CD14-positive monocyte (primary cell): ENCODE results near the gene RFLNA. TPM values are rescaled to one million over a fixed set of nuclear protein-coding genes. Genes with fewer than 3 reads are reported as not detected.

Experiments
- DNase-seq, 3 donors: peaks; one replicate each; pipeline ENCODE4 v3.0.0-alpha.2; 2011 to 2022
- H2AFZ ChIP-seq: 2 replicates; pipeline ENCODE4 v1.6.0; 2012; ENCODE audit warnings: mild to moderate bottlenecking, low read depth, low read length, inconsistent platforms; ENCODE audit not compliant: insufficient read depth, poor library complexity, severe bottlenecking
- H3K27ac ChIP-seq, 2 donors: 1 replicate in 1 of 2; 2 replicates in 1 of 2; pipeline ENCODE4 v1.5.1; 2012 to 2013; ENCODE audit warnings: low read length in 2 of 2, control low read depth in 1 of 2, inconsistent platforms in 1 of 2, low read depth in 1 of 2, mild to moderate bottlenecking in 1 of 2
- H3K27me3 ChIP-seq, 2 donors: one replicate each; pipeline versions ENCODE4 v1.6.0 to v1.6.1; 2011 to 2013; ENCODE audit warnings: low read length in 2 of 2; ENCODE audit not compliant: control insufficient read depth in 2 of 2, insufficient read depth in 2 of 2
- H3K36me3 ChIP-seq, 2 donors: replicated peaks in 1 of 2; 1 replicate in 1 of 2; 2 replicates in 1 of 2; pipeline versions ENCODE4 v1.5.1 to v1.6.1; 2012 to 2013; ENCODE audit warnings: low read length in 2 of 2, control low read depth in 1 of 2, inconsistent platforms in 1 of 2, mild to moderate bottlenecking in 1 of 2; ENCODE audit not compliant: insufficient read depth in 2 of 2, control insufficient read depth in 1 of 2
- H3K4me1 ChIP-seq, 2 donors: 1 replicate in 1 of 2; 2 replicates in 1 of 2; pipeline versions ENCODE4 v1.5.1 to v1.6.1; 2012 to 2013; ENCODE audit warnings: low read length in 2 of 2, control low read depth in 1 of 2, inconsistent platforms in 1 of 2, mild to moderate bottlenecking in 1 of 2, moderate library complexity in 1 of 2; ENCODE audit not compliant: insufficient read depth in 2 of 2, control insufficient read depth in 1 of 2
- H3K4me2 ChIP-seq: replicated peaks from 2 replicates; pipeline ENCODE3; 2012; ENCODE audit warnings: low read length, moderate library complexity, mild to moderate bottlenecking; ENCODE audit not compliant: poor library complexity, severe bottlenecking; ENCODE audit errors: extremely low read depth
- H3K4me3 ChIP-seq, 3 experiments: fragments of 200-600 bp in 1 of 3; sonication (generic) in 1 of 3; replicated peaks in 1 of 3; 1 replicate in 2 of 3; 2 replicates in 1 of 3; pipeline ENCODE4 v1.5.1; 2011 to 2013; ENCODE audit warnings: low read length in 3 of 3, mild to moderate bottlenecking in 3 of 3, control low read depth in 2 of 3, low read depth in 2 of 3, inconsistent platforms in 1 of 3, moderate library complexity in 1 of 3
- H3K79me2 ChIP-seq: 2 replicates; pipeline ENCODE4 v1.6.0; 2012; ENCODE audit warnings: mild to moderate bottlenecking, control low read depth, inconsistent platforms, low read length, moderate library complexity; ENCODE audit not compliant: insufficient read depth
- H3K9ac ChIP-seq: 2 replicates; pipeline ENCODE4 v1.6.0; 2017; ENCODE audit warnings: low read length, mild to moderate bottlenecking; ENCODE audit not compliant: insufficient read depth, poor library complexity, severe bottlenecking
- H3K9me3 ChIP-seq, 2 donors: replicated peaks in 1 of 2; 1 replicate in 1 of 2; 2 replicates in 1 of 2; pipeline versions ENCODE4 v1.5.1 to v1.6.1; 2012 to 2013; ENCODE audit warnings: low read length in 2 of 2, control low read depth in 1 of 2; ENCODE audit not compliant: control insufficient read depth in 1 of 2, insufficient read depth in 1 of 2
- H4K20me1 ChIP-seq: 2 replicates; pipeline ENCODE4 v1.6.0; 2012; ENCODE audit warnings: mild to moderate bottlenecking, low read length, control low read depth, moderate library complexity; ENCODE audit not compliant: insufficient read depth
- H3K27ac Mint-ChIP-seq, 7 donors: one replicate each; pipeline ENCODE4 v1.8.0; 2020; ENCODE audit warnings: mild to moderate bottlenecking in 7 of 7, mixed read lengths in 7 of 7, moderate library complexity in 6 of 7, inconsistent platforms in 2 of 7
- H3K27me3 Mint-ChIP-seq, 3 donors: one replicate each; pipeline ENCODE4 v1.8.0; 2021 to 2022; ENCODE audit warnings: low read depth in 3 of 3, mild to moderate bottlenecking in 3 of 3, mixed read lengths in 3 of 3, moderate library complexity in 3 of 3, inconsistent platforms in 1 of 3
- H3K36me3 Mint-ChIP-seq, 2 donors: one replicate each; pipeline ENCODE4 v1.8.0; 2020; ENCODE audit warnings: mixed read lengths in 2 of 2, inconsistent platforms in 1 of 2, mild to moderate bottlenecking in 1 of 2
- H3K4me1 Mint-ChIP-seq: one replicate; pipeline ENCODE4 v1.8.0; 2020; ENCODE audit warnings: mild to moderate bottlenecking, mixed read lengths
- H3K4me3 Mint-ChIP-seq, 2 donors: one replicate each; pipeline ENCODE4 v1.8.0; 2020; ENCODE audit warnings: mild to moderate bottlenecking in 2 of 2, mixed read lengths in 2 of 2, moderate library complexity in 1 of 2
- H3K9me3 Mint-ChIP-seq, 7 donors: one replicate each; pipeline ENCODE4 v1.8.0; 2020 to 2022; ENCODE audit warnings: mixed read lengths in 7 of 7, mild to moderate bottlenecking in 6 of 7, moderate library complexity in 6 of 7, inconsistent platforms in 2 of 7
- WGBS: methylation state at CpG from one replicate; pipeline ENCODE4 v1.1.5; 2013; ENCODE audit warnings: missing lambda C conversion rate; ENCODE audit not compliant: insufficient coverage; 5-methylcytosine and 5-hydroxymethylcytosine counted together
- intact Hi-C, 2 donors: fragments of 100-400 bp; cut with micrococcal nuclease; formaldehyde crosslinking; loops; one replicate each; pipeline versions ENCODE4 v1.15.0 to v1.15.1; 2023
- polyA plus RNA-seq, 3 donors: library from polyadenylated mRNA; depleted of rRNA in 1 of 3; unstranded in 2 of 3; stranded (reverse) in 1 of 3; fragments of 300-500 nt in 2 of 3; fragments of >200 nt in 1 of 3; fragmentation: Illumina TruSeq in 2 of 3; gene quantifications; 1 replicate in 2 of 3; 2 replicates in 1 of 3; pipeline ENCODE4 v1.2.3, GENCODE V29; 2012 to 2021
- TF ChIP-seq, protein P1 (sequence below): fragments of 200-600 bp; IDR thresholded peaks from one replicate; pipeline ENCODE4 v1.8.0; 2022; ENCODE audit warnings: antibody characterized with exemption, mild to moderate bottlenecking

The RFLNA gene
- polyA plus RNA-seq, 3 donors: not detected

DNA sequence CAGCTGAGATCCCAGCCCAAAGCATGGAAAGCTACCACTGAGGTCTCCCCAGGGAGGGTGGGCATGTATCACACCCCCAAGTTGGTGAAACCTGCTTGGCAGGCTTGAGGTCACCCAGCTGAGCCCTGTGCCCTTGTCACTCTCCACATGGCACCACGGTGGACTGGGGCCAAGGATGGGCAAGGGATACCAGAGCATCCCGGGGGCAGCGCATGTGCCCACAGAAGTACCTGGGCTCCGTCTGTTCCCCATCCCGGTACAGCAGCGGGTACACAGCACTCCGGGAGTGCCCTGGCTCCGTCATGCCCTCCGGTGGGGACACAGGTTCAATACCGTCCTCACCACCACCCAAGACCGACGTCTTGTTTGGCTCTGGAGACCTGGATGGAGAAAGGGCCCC, 38.0 kb downstream of the RFLNA start:
- H3K36me3 ChIP-seq: peaks cover 92 to 98% of the 10 kb centered on the region in 2 donors
- Mint-ChIP-seq H3K4me3 (no peak overlapping the region), H3K27me3 (no peaks in the 10 kb centered on the region), H3K36me3 (peaks cover 69 to 100% of the 10 kb centered on the region in 2 donors), H3K4me1 (no peaks in the 10 kb centered on the region), H3K27ac (no peak overlapping the region), H3K9me3 (peaks cover 0 to 4% (median 0%) of the 10 kb centered on the region in 7 donors)
- TF ChIP-seq, protein P1, sequence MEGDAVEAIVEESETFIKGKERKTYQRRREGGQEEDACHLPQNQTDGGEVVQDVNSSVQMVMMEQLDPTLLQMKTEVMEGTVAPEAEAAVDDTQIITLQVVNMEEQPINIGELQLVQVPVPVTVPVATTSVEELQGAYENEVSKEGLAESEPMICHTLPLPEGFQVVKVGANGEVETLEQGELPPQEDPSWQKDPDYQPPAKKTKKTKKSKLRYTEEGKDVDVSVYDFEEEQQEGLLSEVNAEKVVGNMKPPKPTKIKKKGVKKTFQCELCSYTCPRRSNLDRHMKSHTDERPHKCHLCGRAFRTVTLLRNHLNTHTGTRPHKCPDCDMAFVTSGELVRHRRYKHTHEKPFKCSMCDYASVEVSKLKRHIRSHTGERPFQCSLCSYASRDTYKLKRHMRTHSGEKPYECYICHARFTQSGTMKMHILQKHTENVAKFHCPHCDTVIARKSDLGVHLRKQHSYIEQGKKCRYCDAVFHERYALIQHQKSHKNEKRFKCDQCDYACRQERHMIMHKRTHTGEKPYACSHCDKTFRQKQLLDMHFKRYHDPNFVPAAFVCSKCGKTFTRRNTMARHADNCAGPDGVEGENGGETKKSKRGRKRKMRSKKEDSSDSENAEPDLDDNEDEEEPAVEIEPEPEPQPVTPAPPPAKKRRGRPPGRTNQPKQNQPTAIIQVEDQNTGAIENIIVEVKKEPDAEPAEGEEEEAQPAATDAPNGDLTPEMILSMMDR: no peak
- H2AFZ ChIP-seq: no peak overlapping the region
- H3K4me3 ChIP-seq: no peak overlapping the region
- 92% methylated on average over 12 of the region's 12 CpGs for WGBS
- no peak overlapping the region for H3K9ac ChIP-seq
- intact Hi-C loops: no loop called here
- no peaks in the 10 kb centered on the region for H3K27me3 ChIP-seq
- H3K79me2 ChIP-seq: no peaks in the 10 kb centered on the region
- DNase-seq: no peak
- H3K4me1 ChIP-seq: no peaks in the 10 kb centered on the region
- no peak overlapping the region for H3K27ac ChIP-seq
- H3K9me3 ChIP-seq: no peaks in the 10 kb centered on the region
- no peak overlapping the region for H3K4me2 ChIP-seq
- H4K20me1 ChIP-seq: peaks cover 78% of the 10 kb centered on the region

DNA sequence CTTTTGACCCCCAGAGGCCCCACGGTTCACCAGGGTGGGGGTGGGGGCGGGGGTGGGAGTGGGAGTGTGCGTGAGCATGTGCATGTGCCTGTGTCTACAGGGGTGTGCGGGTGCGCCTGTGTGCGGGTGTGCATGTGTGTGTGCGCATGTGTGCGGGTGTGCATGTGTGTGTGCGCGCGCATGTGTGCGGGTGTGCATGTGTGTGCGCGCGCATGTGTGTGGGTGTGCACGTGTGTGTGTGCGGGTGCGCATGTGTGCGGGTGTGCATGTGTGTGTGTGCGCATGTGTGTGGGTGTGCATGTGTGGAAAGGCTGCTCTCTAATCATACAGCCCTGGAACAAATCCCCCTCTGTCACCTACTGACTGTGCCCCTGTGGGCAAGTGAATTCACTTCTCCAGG, 38.8 kb downstream of the RFLNA start:
- peaks cover 70 to 100% of the 10 kb centered on the region in 2 donors for H3K36me3 Mint-ChIP-seq
- Histone ChIP-seq H3K4me3 (no peak overlapping the region), H3K36me3 (peaks cover 86 to 98% of the 10 kb centered on the region in 2 donors), H3K4me2 (no peak overlapping the region), H3K9me3 (no peaks in the 10 kb centered on the region), H3K27ac (no peak overlapping the region), H3K9ac (no peak overlapping the region), H4K20me1 (peaks cover 83% of the 10 kb centered on the region), H2AFZ (no peak overlapping the region), H3K4me1 (no peaks in the 10 kb centered on the region), H3K27me3 (no peaks in the 10 kb centered on the region), H3K79me2 (no peaks in the 10 kb centered on the region)
- H3K27me3 Mint-ChIP-seq: no peaks in the 10 kb centered on the region
- TF ChIP-seq, protein P1: no peak
- intact Hi-C loops: no loop called here
- no peaks in the 10 kb centered on the region for H3K4me1 Mint-ChIP-seq
- no peak for DNase-seq
- whole genome bisulfite sequencing: 80% methylated on average over 10 of the region's 20 CpGs
- no peak overlapping the region for H3K4me3 Mint-ChIP-seq
- H3K9me3 Mint-ChIP-seq: peaks cover 0 to 3% (median 0%) of the 10 kb centered on the region in 7 donors
- H3K27ac Mint-ChIP-seq: no peak overlapping the region
